Uterus (tissue), 2 donors: ENCODE data around the gene ATP5PD.

Source experiments
- POLR2A ChIP-seq, 2 donors: fragments of 450-650 bp; IDR thresholded peaks; one replicate each; pipeline ENCODE4 v1.6.1; 2016; ENCODE audit warnings: antibody characterized with exemption in 2 of 2, mild to moderate bottlenecking in 1 of 2, moderate library complexity in 1 of 2
- TF ChIP-seq, protein P1 (sequence below), 4 experiments: fragments of 200-600 bp in 2 of 4; fragments of 450-650 bp in 2 of 4; sonication (generic) in 2 of 4; IDR thresholded peaks; one replicate each; pipeline ENCODE4 v1.5.1; 2016 to 2019; ENCODE audit warnings: antibody characterized with exemption in 4 of 4, mild to moderate bottlenecking in 2 of 4, moderate library complexity in 1 of 4

DNA sequence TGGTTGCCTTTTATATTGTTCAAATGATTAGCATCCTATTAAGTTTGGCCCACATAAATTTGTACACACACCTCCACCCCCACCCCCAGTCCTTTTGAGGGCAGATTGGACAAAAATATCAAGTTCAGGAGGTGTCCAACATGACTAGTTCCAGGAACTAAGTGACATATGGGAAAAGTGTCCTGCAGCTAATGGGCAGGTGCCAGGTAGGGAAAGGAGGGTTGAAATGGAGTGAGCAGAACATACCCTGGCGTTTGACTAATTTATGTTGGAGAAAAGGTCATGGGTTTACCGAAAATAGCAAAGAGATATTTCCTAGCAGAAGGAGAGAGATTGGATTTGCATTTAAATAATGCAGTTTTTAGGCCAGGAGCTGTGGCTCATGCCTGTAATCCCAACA is 5.2 kb upstream of the ATP5PD start:
- TF ChIP-seq, protein P1, sequence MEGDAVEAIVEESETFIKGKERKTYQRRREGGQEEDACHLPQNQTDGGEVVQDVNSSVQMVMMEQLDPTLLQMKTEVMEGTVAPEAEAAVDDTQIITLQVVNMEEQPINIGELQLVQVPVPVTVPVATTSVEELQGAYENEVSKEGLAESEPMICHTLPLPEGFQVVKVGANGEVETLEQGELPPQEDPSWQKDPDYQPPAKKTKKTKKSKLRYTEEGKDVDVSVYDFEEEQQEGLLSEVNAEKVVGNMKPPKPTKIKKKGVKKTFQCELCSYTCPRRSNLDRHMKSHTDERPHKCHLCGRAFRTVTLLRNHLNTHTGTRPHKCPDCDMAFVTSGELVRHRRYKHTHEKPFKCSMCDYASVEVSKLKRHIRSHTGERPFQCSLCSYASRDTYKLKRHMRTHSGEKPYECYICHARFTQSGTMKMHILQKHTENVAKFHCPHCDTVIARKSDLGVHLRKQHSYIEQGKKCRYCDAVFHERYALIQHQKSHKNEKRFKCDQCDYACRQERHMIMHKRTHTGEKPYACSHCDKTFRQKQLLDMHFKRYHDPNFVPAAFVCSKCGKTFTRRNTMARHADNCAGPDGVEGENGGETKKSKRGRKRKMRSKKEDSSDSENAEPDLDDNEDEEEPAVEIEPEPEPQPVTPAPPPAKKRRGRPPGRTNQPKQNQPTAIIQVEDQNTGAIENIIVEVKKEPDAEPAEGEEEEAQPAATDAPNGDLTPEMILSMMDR (IDR thresholded peaks at IDR 0.05) = no peak
- no peak for TF ChIP-seq POLR2A (IDR thresholded peaks at IDR 0.05)
